ENCODE data around the gene MOSPD2.

- TF ChIP-seq CTCF (optimal IDR thresholded peaks at IDR 0.05 in 1 of 3, IDR thresholded peaks at IDR 0.05 in 1 of 3, conservative IDR thresholded peaks at IDR 0.05 in 1 of 3; ENCODE audit: extremely low read depth in 1 of 3, insufficient read depth in 2 of 3, low read length in 3 of 3) (no peak), EZH2 (IDR thresholded peaks at IDR 0.05; ENCODE audit: low read length) (no peak)
These were observed 1.5 kb upstream of the MOSPD2 start for GRCh38 chrX:14871767-14872166.
